ENCODE results near the gene ZNF439. TPM values are rescaled to one million over a fixed set of nuclear protein-coding genes. Genes with fewer than 3 reads are reported as not detected.
"Not testable (repeated sequence)": the region's sequence is repeated elsewhere in the genome, so short reads cannot be mapped to it uniquely, and the experiment has no call there.

ZNF439 gene
- total RNA-seq, 1 experiment from 2014 or later: 6.3 TPM

DNA sequence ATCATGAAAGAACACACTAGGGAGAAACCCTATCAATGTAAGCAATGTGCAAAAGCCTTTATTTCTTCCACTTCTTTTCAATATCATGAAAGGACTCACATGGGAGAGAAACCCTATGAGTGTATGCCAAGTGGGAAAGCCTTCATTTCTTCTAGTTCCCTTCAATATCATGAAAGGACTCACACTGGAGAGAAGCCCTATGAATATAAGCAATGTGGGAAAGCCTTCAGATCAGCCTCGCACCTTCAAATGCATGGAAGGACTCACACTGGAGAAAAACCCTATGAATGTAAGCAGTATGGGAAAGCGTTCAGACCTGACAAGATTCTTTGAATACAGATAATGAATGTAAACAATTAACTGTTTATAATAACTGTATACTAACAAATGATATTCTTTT, 15.0 kb upstream of the ZNF439 start:
- Histone ChIP-seq H3K4me1 (ENCODE audit: control insufficient read depth, insufficient read depth, low read length) (no peaks in the 10 kb centered on the region), H3K9me3 (ENCODE audit: control insufficient read depth, insufficient read depth, low read depth, low read length) (peaks cover 43% of the 10 kb centered on the region), H3K36me3 (ENCODE audit: control insufficient read depth, insufficient read depth, low read length) (no peaks in the 10 kb centered on the region), H3K27ac (ENCODE audit: low read length) (no peak overlapping the region), H3K27me3 (ENCODE audit: control insufficient read depth, insufficient read depth, low read length) (no peaks in the 10 kb centered on the region), H3K4me3 (ENCODE audit: low read depth in 2 of 2, low read length in 2 of 2) (no peak overlapping the region)
- intact Hi-C loops (cut with micrococcal nuclease; ENCODE audit: unreplicated experiment): no loop called here
- DNase-seq (ENCODE audit: low read depth, low spot score) (no peak), ATAC-seq (no peak)
- ChIA-PET POLR2A (no interaction called here), CTCF (no interaction called here)
- no TSS peak for BruUV-seq (replicated peaks)
- TF ChIP-seq, protein P1, sequence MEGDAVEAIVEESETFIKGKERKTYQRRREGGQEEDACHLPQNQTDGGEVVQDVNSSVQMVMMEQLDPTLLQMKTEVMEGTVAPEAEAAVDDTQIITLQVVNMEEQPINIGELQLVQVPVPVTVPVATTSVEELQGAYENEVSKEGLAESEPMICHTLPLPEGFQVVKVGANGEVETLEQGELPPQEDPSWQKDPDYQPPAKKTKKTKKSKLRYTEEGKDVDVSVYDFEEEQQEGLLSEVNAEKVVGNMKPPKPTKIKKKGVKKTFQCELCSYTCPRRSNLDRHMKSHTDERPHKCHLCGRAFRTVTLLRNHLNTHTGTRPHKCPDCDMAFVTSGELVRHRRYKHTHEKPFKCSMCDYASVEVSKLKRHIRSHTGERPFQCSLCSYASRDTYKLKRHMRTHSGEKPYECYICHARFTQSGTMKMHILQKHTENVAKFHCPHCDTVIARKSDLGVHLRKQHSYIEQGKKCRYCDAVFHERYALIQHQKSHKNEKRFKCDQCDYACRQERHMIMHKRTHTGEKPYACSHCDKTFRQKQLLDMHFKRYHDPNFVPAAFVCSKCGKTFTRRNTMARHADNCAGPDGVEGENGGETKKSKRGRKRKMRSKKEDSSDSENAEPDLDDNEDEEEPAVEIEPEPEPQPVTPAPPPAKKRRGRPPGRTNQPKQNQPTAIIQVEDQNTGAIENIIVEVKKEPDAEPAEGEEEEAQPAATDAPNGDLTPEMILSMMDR (IDR thresholded peaks at IDR 0.05): no peak
- no peak for TF ChIP-seq SIN3A (IDR thresholded peaks at IDR 0.05; ENCODE audit: borderline replicate concordance, insufficient read depth, low read depth, low read length)
- TF ChIP-seq TCF7L2 (IDR thresholded peaks at IDR 0.05; ENCODE audit: low read depth, low read length): no peak
- TF ChIP-seq, protein P2, sequence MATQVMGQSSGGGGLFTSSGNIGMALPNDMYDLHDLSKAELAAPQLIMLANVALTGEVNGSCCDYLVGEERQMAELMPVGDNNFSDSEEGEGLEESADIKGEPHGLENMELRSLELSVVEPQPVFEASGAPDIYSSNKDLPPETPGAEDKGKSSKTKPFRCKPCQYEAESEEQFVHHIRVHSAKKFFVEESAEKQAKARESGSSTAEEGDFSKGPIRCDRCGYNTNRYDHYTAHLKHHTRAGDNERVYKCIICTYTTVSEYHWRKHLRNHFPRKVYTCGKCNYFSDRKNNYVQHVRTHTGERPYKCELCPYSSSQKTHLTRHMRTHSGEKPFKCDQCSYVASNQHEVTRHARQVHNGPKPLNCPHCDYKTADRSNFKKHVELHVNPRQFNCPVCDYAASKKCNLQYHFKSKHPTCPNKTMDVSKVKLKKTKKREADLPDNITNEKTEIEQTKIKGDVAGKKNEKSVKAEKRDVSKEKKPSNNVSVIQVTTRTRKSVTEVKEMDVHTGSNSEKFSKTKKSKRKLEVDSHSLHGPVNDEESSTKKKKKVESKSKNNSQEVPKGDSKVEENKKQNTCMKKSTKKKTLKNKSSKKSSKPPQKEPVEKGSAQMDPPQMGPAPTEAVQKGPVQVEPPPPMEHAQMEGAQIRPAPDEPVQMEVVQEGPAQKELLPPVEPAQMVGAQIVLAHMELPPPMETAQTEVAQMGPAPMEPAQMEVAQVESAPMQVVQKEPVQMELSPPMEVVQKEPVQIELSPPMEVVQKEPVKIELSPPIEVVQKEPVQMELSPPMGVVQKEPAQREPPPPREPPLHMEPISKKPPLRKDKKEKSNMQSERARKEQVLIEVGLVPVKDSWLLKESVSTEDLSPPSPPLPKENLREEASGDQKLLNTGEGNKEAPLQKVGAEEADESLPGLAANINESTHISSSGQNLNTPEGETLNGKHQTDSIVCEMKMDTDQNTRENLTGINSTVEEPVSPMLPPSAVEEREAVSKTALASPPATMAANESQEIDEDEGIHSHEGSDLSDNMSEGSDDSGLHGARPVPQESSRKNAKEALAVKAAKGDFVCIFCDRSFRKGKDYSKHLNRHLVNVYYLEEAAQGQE (IDR thresholded peaks at IDR 0.05; ENCODE audit: insufficient read depth in 1 of 2, low read depth in 2 of 2, low read length in 1 of 2): no peak
- no peak for TF ChIP-seq POLR2AphosphoS5 (IDR thresholded peaks at IDR 0.05; ENCODE audit: low read depth, low read length)
- in situ Hi-C loops (cut with HindIII; ENCODE audit: low pct_unique_long_range_greater_than_20kb, low sequenced_read_pairs): no loop called here

DNA sequence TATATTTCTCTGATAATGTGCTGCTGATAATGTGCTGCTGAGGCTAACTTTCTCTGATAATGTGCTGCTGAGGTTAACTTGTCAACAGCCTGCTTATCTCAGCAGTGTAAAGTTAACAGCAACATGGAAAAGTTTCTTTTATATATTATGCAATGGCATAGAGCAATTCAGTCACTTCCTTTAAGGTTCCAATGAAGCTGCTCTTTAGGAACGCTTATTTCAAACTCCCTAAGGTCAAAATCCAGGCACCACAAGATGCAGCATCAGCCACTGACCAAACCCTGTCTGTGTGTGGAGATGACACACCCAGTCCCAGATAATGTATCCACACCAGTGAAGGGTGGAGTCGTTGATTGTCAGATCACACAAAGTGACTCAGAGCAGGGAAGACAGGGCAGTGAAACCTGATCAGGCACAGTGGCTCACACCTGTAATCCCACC, 12.9 kb upstream of the ZNF439 start:
- H3K4me3 ChIP-seq (ENCODE audit: low read depth in 2 of 2, low read length in 2 of 2); CTCF ChIA-PET; H3K4me1 ChIP-seq (ENCODE audit: control insufficient read depth, insufficient read depth, low read length); H3K36me3 ChIP-seq (ENCODE audit: control insufficient read depth, insufficient read depth, low read length); H3K27ac ChIP-seq (ENCODE audit: low read length); intact Hi-C loops (cut with micrococcal nuclease; ENCODE audit: unreplicated experiment); BruUV-seq (replicated peaks); POLR2A ChIA-PET; DNase-seq (ENCODE audit: low read depth, low spot score); H3K27me3 ChIP-seq (ENCODE audit: control insufficient read depth, insufficient read depth, low read length); ATAC-seq; in situ Hi-C loops (cut with HindIII; ENCODE audit: low pct_unique_long_range_greater_than_20kb, low sequenced_read_pairs): not testable (repeated sequence)
- H3K9me3 ChIP-seq (ENCODE audit: control insufficient read depth, insufficient read depth, low read depth, low read length): peaks cover 36% of the 10 kb centered on the region

DNA sequence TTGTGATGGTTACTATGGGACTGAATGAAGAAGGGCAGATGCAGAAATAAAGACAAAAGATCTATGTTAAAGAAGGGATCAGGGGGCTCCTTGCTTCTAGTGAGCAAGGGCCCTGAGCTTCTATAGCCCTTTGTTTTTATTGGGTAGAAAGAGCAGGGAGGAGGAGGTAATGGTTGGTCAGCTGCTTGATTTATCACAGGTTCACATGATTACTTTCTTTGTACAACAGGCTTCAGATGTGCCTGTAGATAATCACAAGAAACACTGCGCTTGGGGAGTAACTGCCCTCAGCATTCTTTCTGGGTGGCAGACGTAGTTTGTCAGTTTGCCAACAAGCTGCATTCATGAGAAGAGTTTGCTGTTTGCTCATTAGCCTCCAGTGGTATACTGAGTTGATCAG, 4.8 kb upstream of the ZNF439 start:
- H3K36me3 ChIP-seq (ENCODE audit: control insufficient read depth, insufficient read depth, low read length): no peaks in the 10 kb centered on the region
- ATAC-seq (no peak), DNase-seq (ENCODE audit: low read depth, low spot score) (no peak)
- no peaks in the 10 kb centered on the region for H3K27me3 ChIP-seq (ENCODE audit: control insufficient read depth, insufficient read depth, low read length)
- BruUV-seq (replicated peaks): no TSS peak
- TF ChIP-seq TCF7L2 (IDR thresholded peaks at IDR 0.05; ENCODE audit: low read depth, low read length) (no peak), POLR2AphosphoS5 (IDR thresholded peaks at IDR 0.05; ENCODE audit: low read depth, low read length) (no peak), SIN3A (IDR thresholded peaks at IDR 0.05; ENCODE audit: borderline replicate concordance, insufficient read depth, low read depth, low read length) (no peak)
- TF ChIP-seq, protein P1 (IDR thresholded peaks at IDR 0.05): no peak
- TF ChIP-seq, protein P2 (IDR thresholded peaks at IDR 0.05; ENCODE audit: insufficient read depth in 1 of 2, low read depth in 2 of 2, low read length in 1 of 2): no peak
- intact Hi-C loops (cut with micrococcal nuclease; ENCODE audit: unreplicated experiment): no loop called here
- ChIA-PET CTCF (no interaction called here), POLR2A (no interaction called here)
- in situ Hi-C loops (cut with HindIII; ENCODE audit: low pct_unique_long_range_greater_than_20kb, low sequenced_read_pairs): no loop called here
- no peak overlapping the region for H3K27ac ChIP-seq (ENCODE audit: low read length)
- H3K4me3 ChIP-seq (ENCODE audit: low read depth in 2 of 2, low read length in 2 of 2): no peak overlapping the region
- H3K4me1 ChIP-seq (ENCODE audit: control insufficient read depth, insufficient read depth, low read length): no peaks in the 10 kb centered on the region
- no peaks in the 10 kb centered on the region for H3K9me3 ChIP-seq (ENCODE audit: control insufficient read depth, insufficient read depth, low read depth, low read length)

DNA sequence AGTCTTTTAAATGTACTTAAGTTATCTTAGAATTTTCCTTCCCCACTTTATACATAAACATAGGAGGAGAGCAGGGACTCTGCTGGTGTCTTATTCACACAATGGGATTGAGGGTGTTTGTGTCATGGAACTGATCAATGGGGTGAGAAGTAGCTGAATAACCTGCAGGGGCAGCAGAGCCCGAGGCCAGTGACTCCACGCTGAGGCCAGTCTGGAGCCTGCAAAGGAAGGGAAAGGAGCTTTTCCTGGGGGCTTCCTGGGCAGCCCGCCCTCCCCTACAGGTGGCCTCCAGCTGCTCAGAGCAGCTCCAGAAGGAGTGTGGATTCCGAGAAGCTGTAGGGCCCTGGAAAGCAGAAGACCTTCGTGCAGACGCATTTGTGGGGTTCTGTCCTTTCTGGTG, 911 bp upstream of the ZNF439 start:
- H3K27me3 ChIP-seq (ENCODE audit: control insufficient read depth, insufficient read depth, low read length); intact Hi-C loops (cut with micrococcal nuclease; ENCODE audit: unreplicated experiment); BruUV-seq (replicated peaks); in situ Hi-C loops (cut with HindIII; ENCODE audit: low pct_unique_long_range_greater_than_20kb, low sequenced_read_pairs); DNase-seq (ENCODE audit: low read depth, low spot score); H3K9me3 ChIP-seq (ENCODE audit: control insufficient read depth, insufficient read depth, low read depth, low read length); H3K4me1 ChIP-seq (ENCODE audit: control insufficient read depth, insufficient read depth, low read length); POLR2A ChIA-PET; H3K36me3 ChIP-seq (ENCODE audit: control insufficient read depth, insufficient read depth, low read length); H3K4me3 ChIP-seq (ENCODE audit: low read depth in 2 of 2, low read length in 2 of 2); CTCF ChIA-PET; H3K27ac ChIP-seq (ENCODE audit: low read length): not testable (repeated sequence)
- peak; percentile 55; the same call in 1 of the 2 replicates for ATAC-seq

Measured in Panc1 (cell line).